HepG2 (cell line): ENCODE results near the gene TRIM2. TPM values are rescaled to one million over a fixed set of nuclear protein-coding genes. Genes with fewer than 3 reads are reported as not detected.
A peak's percentile ranks its signal among the peaks of the same experiment; 100 is the strongest.

Source experiments
- AGO2 ChIP-seq: fragments of 200-400 bp; formaldehyde crosslinking; optimal IDR thresholded peaks from 2 replicates; pipeline ENCODE3; 2017; ENCODE audit warnings: mild to moderate bottlenecking, low read depth, low read length, moderate library complexity
- HMGA1 ChIP-seq: sonication (generic); formaldehyde crosslinking; conservative IDR thresholded peaks from 2 replicates; pipeline ENCODE4 v1.4.0; 2020; ENCODE audit warnings: missing genetic modification reagents
- HNRNPLL ChIP-seq: fragments of 200-400 bp; formaldehyde crosslinking; IDR thresholded peaks from 2 replicates; pipeline ENCODE4 v1.6.1; 2017; ENCODE audit warnings: mild to moderate bottlenecking, low read depth, low read length; ENCODE audit not compliant: poor library complexity, severe bottlenecking
- ISL2 ChIP-seq: sonication (generic); formaldehyde crosslinking; IDR thresholded peaks from 2 replicates; pipeline ENCODE4 v1.5.0; 2020; ENCODE audit warnings: missing genetic modification reagents
- KDM1A ChIP-seq: IDR thresholded peaks from 2 replicates; pipeline ENCODE4 v1.6.1; 2016; ENCODE audit warnings: missing compliant biosample characterization
- NR2F2 ChIP-seq: IDR thresholded peaks from 2 replicates; pipeline ENCODE4 v1.6.1; 2012; ENCODE audit warnings: low read depth, inconsistent platforms, borderline replicate concordance
- RFXAP ChIP-seq: sonication (generic); formaldehyde crosslinking; IDR thresholded peaks from 2 replicates; pipeline ENCODE4 v1.4.0; 2020; ENCODE audit warnings: missing genetic modification reagents, borderline replicate concordance
- SNAPC4 ChIP-seq: sonication (generic); formaldehyde crosslinking; IDR thresholded peaks from 2 replicates; pipeline ENCODE4 v1.4.0; 2020; ENCODE audit warnings: mild to moderate bottlenecking, missing genetic modification reagents
- TOE1 ChIP-seq: sonication (generic); formaldehyde crosslinking; IDR thresholded peaks from 2 replicates; pipeline ENCODE4 v1.4.0; 2020; ENCODE audit warnings: mild to moderate bottlenecking, missing genetic modification reagents
- ZNF18 ChIP-seq: sonication (generic); formaldehyde crosslinking; IDR thresholded peaks from 2 replicates; pipeline ENCODE4 v1.8.0; 2022; ENCODE audit warnings: mild to moderate bottlenecking, missing genetic modification reagents; ENCODE audit not compliant: insufficient replicate concordance
- ZNF224 ChIP-seq: sonication (generic); formaldehyde crosslinking; IDR thresholded peaks from 2 replicates; pipeline ENCODE4 v1.5.0; 2020; ENCODE audit warnings: mild to moderate bottlenecking, missing genetic modification reagents
- ZNF264 ChIP-seq: sonication (generic); formaldehyde crosslinking; IDR thresholded peaks from 2 replicates; pipeline ENCODE4 v1.4.0; 2020; ENCODE audit warnings: missing genetic modification reagents
- ZNF414 ChIP-seq: sonication (generic); formaldehyde crosslinking; IDR thresholded peaks from 2 replicates; pipeline ENCODE4 v1.5.0; 2020; ENCODE audit warnings: missing genetic modification reagents
- ZNF775 ChIP-seq: sonication (generic); formaldehyde crosslinking; IDR thresholded peaks from 2 replicates; pipeline ENCODE4 v1.4.0; 2020; ENCODE audit warnings: missing genetic modification reagents, mild to moderate bottlenecking, moderate library complexity, borderline replicate concordance
- polyA plus RNA-seq, 8 experiments: library from polyadenylated mRNA; depleted of rRNA in 3 of 8; stranded (reverse) in 7 of 8; unstranded in 1 of 8; fragments of >200 nt; fragmentation: Illumina TruSeq in 4 of 8; extraction: Trizol in 4 of 8; gene quantifications; 2 replicates each; pipeline versions ENCODE4 v1.2.1 to v1.2.3, GENCODE V29; 2011 to 2016; ENCODE audit warnings: low read depth in 4 of 8, missing spikeins in 1 of 8, mixed read lengths in 1 of 8; ENCODE audit not compliant: insufficient read depth in 1 of 8
- total RNA-seq, 5 experiments: library from RNA; depleted of rRNA; stranded (reverse); fragments of >200 nt; fragmentation: Illumina TruSeq; extraction: Trizol; gene quantifications; 2 replicates each; pipeline ENCODE4 v1.2.3, GENCODE V29; 2016; ENCODE audit warnings: low read depth in 1 of 5
- TF ChIP-seq, protein P1 (sequence below): fragments of 450-650 bp; IDR thresholded peaks from 2 replicates; pipeline ENCODE4 v1.6.1; 2017; ENCODE audit warnings: mild to moderate bottlenecking
- TF ChIP-seq, protein P2 (sequence below): IDR thresholded peaks from 2 replicates; pipeline ENCODE4 v1.6.1; 2016; ENCODE audit warnings: low read depth, control low read depth

TRIM2 gene
- total and polyA plus RNA-seq, 2 of the 13 experiments (the other 11 are each of a cell fraction or from before 2014, with no cell fraction given) = 2.1 to 4.2 TPM

DNA sequence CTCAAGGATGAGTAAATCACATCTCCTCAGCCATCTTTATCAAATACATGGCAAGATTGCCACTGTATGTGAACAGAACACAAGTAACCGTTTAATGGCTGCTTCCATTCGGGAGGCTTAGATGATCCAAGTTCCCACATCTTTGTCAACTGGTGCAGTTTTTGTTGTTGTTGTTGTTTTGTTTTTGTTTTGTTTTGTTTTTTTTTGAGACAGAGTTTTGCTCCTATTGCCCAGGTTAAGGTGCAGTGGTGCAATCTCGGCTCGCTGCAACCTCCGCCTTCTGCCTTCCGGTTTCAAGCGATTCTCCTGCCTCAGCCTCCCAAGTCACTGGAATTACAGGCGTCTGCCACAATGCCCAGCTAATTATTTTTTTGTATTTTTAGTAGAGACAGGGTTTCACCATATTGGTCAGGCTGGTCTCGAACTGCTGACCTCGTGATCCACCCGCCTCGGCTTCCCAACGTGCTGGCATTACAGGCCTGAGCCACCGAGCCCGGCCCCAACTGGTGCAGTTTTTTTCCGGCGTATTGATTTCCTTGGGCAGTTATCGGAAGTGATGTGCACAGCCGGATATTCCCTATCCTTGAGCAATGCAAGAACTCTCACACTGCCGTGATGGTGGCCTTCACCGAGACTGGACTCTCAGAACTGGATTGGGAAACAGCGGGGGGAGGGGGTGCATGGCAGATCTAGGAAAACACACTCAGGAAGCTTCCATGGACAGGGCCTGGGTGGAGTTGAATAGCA is 29.2 kb upstream of the TRIM2 start (continued):
- TF ChIP-seq SNAPC4 (CRISPR knock-in tag) = no peak
- TF ChIP-seq ZNF775 = no peak
- TF ChIP-seq TOE1 (CRISPR knock-in tag) = no peak
- TF ChIP-seq, protein P1, sequence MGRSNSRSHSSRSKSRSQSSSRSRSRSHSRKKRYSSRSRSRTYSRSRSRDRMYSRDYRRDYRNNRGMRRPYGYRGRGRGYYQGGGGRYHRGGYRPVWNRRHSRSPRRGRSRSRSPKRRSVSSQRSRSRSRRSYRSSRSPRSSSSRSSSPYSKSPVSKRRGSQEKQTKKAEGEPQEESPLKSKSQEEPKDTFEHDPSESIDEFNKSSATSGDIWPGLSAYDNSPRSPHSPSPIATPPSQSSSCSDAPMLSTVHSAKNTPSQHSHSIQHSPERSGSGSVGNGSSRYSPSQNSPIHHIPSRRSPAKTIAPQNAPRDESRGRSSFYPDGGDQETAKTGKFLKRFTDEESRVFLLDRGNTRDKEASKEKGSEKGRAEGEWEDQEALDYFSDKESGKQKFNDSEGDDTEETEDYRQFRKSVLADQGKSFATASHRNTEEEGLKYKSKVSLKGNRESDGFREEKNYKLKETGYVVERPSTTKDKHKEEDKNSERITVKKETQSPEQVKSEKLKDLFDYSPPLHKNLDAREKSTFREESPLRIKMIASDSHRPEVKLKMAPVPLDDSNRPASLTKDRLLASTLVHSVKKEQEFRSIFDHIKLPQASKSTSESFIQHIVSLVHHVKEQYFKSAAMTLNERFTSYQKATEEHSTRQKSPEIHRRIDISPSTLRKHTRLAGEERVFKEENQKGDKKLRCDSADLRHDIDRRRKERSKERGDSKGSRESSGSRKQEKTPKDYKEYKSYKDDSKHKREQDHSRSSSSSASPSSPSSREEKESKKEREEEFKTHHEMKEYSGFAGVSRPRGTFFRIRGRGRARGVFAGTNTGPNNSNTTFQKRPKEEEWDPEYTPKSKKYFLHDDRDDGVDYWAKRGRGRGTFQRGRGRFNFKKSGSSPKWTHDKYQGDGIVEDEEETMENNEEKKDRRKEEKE = no peak
- TF ChIP-seq RFXAP = no peak
- no peak for TF ChIP-seq ZNF224 (CRISPR knock-in tag)
- TF ChIP-seq ZNF264 (CRISPR knock-in tag) = no peak
- TF ChIP-seq, protein P2, sequence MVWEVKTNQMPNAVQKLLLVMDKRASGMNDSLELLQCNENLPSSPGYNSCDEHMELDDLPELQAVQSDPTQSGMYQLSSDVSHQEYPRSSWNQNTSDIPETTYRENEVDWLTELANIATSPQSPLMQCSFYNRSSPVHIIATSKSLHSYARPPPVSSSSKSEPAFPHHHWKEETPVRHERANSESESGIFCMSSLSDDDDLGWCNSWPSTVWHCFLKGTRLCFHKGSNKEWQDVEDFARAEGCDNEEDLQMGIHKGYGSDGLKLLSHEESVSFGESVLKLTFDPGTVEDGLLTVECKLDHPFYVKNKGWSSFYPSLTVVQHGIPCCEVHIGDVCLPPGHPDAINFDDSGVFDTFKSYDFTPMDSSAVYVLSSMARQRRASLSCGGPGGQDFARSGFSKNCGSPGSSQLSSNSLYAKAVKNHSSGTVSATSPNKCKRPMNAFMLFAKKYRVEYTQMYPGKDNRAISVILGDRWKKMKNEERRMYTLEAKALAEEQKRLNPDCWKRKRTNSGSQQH (CRISPR knock-in tag) = 0 out of 2 replicates have a peak, but pooled peaks have one; percentile 56
- TF ChIP-seq KDM1A (CRISPR knock-in tag) = peak; percentile 71; the same call in 1 of the 2 replicates
- no peak for TF ChIP-seq NR2F2
- no peak for TF ChIP-seq ISL2 (CRISPR knock-in tag)
- TF ChIP-seq ZNF414 = no peak
- no peak for TF ChIP-seq HMGA1 (CRISPR knock-in tag)
- TF ChIP-seq ZNF18 = peak; percentile 24
- no peak for TF ChIP-seq HNRNPLL
- TF ChIP-seq AGO2 = no peak
